Lung (tissue), 12 donors: ENCODE data around the gene DST. TPM values are rescaled to one million over a fixed set of nuclear protein-coding genes. Genes with fewer than 3 reads are reported as not detected.
A peak's percentile ranks its signal among the peaks of the same experiment; 100 is the strongest.

Experiments
- ATAC-seq: fragments of 200-7000 bp; cut with Tn5 transposase; one replicate; pipeline ENCODE4 v1.9.1; 2020; ENCODE audit warnings: moderate number of reproducible peaks; ENCODE audit not compliant: insufficient read depth, low FRiP score
- DNase-seq, 3 donors: peaks; one replicate each; pipeline ENCODE4 v3.0.0-alpha.2; 2013 to 2017
- H3K27ac ChIP-seq, 2 donors: one replicate each; pipeline ENCODE4 v1.5.1; 2013; ENCODE audit warnings: mild to moderate bottlenecking in 2 of 2, moderate library complexity in 2 of 2, control low read depth in 1 of 2, inconsistent platforms in 1 of 2, low read depth in 1 of 2, low read length in 1 of 2
- H3K27me3 ChIP-seq, 3 donors: one replicate each; pipeline ENCODE4 v1.5.1; 2013; ENCODE audit warnings: low read length in 2 of 3; ENCODE audit not compliant: control insufficient read depth in 3 of 3, insufficient read depth in 3 of 3
- H3K36me3 ChIP-seq, 4 donors: one replicate each; pipeline ENCODE4 v1.5.1; 2013; ENCODE audit warnings: low read length in 4 of 4, mild to moderate bottlenecking in 1 of 4, moderate library complexity in 1 of 4; ENCODE audit not compliant: control insufficient read depth in 4 of 4, insufficient read depth in 4 of 4
- H3K4me1 ChIP-seq, 5 donors: one replicate each; pipeline ENCODE4 v1.5.1; 2013; ENCODE audit warnings: low read length in 5 of 5, mild to moderate bottlenecking in 2 of 5, moderate library complexity in 1 of 5; ENCODE audit not compliant: control insufficient read depth in 5 of 5, insufficient read depth in 5 of 5
- H3K4me3 ChIP-seq: one replicate; pipeline ENCODE4 v1.5.1; 2013; ENCODE audit warnings: mild to moderate bottlenecking, control low read depth, moderate library complexity
- H3K9ac ChIP-seq, 2 donors: one replicate each; pipeline ENCODE4 v1.5.1; 2013; ENCODE audit warnings: low read length in 2 of 2, control low read depth in 1 of 2; ENCODE audit not compliant: insufficient read depth in 1 of 2
- H3K9me3 ChIP-seq, 4 donors: one replicate each; pipeline ENCODE4 v1.5.1; 2013; ENCODE audit warnings: low read length in 3 of 4, mild to moderate bottlenecking in 1 of 4, moderate library complexity in 1 of 4; ENCODE audit not compliant: control insufficient read depth in 4 of 4, insufficient read depth in 3 of 4
- WGBS, 2 donors: extraction: QIAGEN DNeasy Blood & Tissue Kit; methylation state at CpG; one replicate each; pipeline ENCODE4 v1.1.7; 2013; 5-methylcytosine and 5-hydroxymethylcytosine counted together
- polyA plus RNA-seq, 2 donors: library from polyadenylated mRNA; stranded (reverse); fragments of 200-250 nt; gene quantifications; one replicate each; pipeline ENCODE4 v1.2.1, GENCODE V29; 2013
- total RNA-seq, 2 donors: library from RNA; depleted of rRNA in 1 of 2; stranded (reverse); fragments of >200 nt in 1 of 2; gene quantifications; one replicate each; pipeline ENCODE4 v1.2.1, GENCODE V29; 2014 to 2021
- TF ChIP-seq, protein P1 (sequence below): IDR thresholded peaks from 2 replicates; pipeline ENCODE4 v1.5.1; 2012; ENCODE audit warnings: mild to moderate bottlenecking; ENCODE audit errors: control extremely low read depth, extremely low read depth
- donor health status: control.
- donor health status: control.
- donor health status: Bipolar disorder and iron deficiency.
- donor health status: healthy.
- donor health status: DM: yes; HTN: yes; CAD: no.

Gene DST
- total and polyA plus RNA-seq, 4 donors, result 40.7 to 835 (median 201) TPM

DNA sequence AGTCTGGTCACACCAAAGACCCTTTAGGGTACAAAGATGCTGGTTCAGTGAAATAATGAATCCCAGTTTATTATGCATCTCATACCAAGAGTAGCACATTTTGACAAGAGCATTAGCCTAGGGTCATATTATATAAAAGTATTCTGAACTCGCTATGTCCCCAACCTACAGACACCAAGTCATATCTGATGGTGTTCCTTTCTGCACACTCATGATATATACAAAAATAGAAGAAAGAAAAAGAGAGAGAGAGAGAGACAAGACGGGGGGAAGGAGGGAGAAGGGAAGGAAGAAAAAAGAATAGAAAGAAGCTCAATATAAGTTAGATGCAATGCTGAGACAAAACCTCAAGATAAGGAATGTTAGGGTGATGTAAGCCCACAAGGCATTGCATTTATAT lies 131.1 kb downstream of the DST start:
- no peak overlapping the region for H3K9ac ChIP-seq
- TF ChIP-seq, protein P1, sequence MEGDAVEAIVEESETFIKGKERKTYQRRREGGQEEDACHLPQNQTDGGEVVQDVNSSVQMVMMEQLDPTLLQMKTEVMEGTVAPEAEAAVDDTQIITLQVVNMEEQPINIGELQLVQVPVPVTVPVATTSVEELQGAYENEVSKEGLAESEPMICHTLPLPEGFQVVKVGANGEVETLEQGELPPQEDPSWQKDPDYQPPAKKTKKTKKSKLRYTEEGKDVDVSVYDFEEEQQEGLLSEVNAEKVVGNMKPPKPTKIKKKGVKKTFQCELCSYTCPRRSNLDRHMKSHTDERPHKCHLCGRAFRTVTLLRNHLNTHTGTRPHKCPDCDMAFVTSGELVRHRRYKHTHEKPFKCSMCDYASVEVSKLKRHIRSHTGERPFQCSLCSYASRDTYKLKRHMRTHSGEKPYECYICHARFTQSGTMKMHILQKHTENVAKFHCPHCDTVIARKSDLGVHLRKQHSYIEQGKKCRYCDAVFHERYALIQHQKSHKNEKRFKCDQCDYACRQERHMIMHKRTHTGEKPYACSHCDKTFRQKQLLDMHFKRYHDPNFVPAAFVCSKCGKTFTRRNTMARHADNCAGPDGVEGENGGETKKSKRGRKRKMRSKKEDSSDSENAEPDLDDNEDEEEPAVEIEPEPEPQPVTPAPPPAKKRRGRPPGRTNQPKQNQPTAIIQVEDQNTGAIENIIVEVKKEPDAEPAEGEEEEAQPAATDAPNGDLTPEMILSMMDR, result no peak
- no peak for DNase-seq
- H3K27me3 ChIP-seq, result no peaks in the 10 kb centered on the region
- no peaks in the 10 kb centered on the region for H3K9me3 ChIP-seq
- H3K36me3 ChIP-seq, result peaks cover 4 to 60% (median 30%) of the 10 kb centered on the region in 4 donors
- WGBS, 2 donors, result 73 to 80% methylated on average over 2 of the region's 2 CpGs
- ATAC-seq, result no peak
- H3K4me1 ChIP-seq, result peaks cover 0 to 29% (median 13%) of the 10 kb centered on the region in 5 donors
- H3K27ac ChIP-seq, result peak overlapping the region in 1 of 2 donors; percentile 68
- no peak overlapping the region for H3K4me3 ChIP-seq

DNA sequence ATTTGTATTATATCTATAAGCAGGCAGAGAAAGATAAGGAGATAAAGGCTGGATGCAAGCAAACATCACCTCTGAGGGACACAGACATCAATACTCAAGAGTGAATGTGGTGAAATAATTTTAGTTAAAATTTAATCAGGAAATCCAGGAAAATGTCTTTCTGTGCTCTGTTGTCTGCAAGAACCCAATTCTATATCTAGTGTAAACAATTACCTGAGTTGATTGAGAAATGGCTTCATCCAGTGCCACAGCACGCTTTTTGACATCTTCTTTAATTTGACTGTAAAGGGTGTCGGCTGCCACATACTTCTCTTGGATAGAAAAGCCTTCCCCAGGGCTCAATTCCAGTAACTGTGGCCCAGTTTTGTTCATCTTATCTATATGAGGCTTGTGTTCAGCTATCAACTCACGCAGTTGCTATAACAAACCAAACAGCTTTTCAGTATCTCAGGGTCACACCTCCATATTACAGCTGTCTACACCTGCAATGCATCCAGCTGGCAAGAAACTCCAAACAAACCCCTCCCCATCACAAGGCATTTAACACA lies 131.6 kb downstream of the DST start:
- TF ChIP-seq, protein P1, result no peak
- H3K4me1 ChIP-seq, result peaks cover 0 to 29% (median 16%) of the 10 kb centered on the region in 5 donors
- DNase-seq (peak; percentile 64 to 85 (median 84)), ATAC-seq (no peak)
- no peaks in the 10 kb centered on the region for H3K9me3 ChIP-seq
- peaks cover 6 to 61% (median 29%) of the 10 kb centered on the region in 4 donors for H3K36me3 ChIP-seq
- no peak overlapping the region for H3K9ac ChIP-seq
- H3K4me3 ChIP-seq, result no peak overlapping the region
- H3K27ac ChIP-seq, result peak overlapping the region in 1 of 2 donors; percentile 68
- no peaks in the 10 kb centered on the region for H3K27me3 ChIP-seq
- WGBS, 2 donors, result 60 to 78% methylated on average over 3 of the region's 3 CpGs

DNA sequence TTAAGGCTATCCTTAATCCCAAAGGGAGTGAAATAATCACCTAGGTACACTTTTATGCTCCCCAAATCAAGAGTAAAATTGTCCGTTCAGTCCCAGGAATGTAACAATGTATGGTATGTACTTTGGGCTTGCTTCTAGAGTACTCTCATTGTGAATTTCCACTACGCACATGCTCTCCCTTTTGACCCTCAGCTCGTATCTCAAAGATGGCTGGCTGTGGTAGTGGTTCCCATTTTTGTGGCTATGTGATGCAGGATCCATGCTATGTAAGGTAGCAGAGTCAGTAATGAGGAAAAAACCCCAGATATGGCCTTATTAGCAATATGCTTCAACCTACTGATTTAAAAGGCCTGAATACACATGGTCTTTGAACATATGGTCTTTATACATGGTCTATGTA lies 133.7 kb downstream of the DST start:
- TF ChIP-seq, protein P1, result no peak
- no peaks in the 10 kb centered on the region for H3K27me3 ChIP-seq
- no peak overlapping the region for H3K9ac ChIP-seq
- 88 to 94% methylated on average over 3 of the region's 3 CpGs for WGBS, 2 donors
- H3K36me3 ChIP-seq, result peaks cover 8 to 49% (median 24%) of the 10 kb centered on the region in 4 donors
- no peak overlapping the region for H3K27ac ChIP-seq
- DNase-seq (no peak), ATAC-seq (no peak)
- H3K9me3 ChIP-seq, result no peaks in the 10 kb centered on the region
- no peak overlapping the region for H3K4me3 ChIP-seq
- peaks cover 0 to 26% (median 14%) of the 10 kb centered on the region in 5 donors for H3K4me1 ChIP-seq

DNA sequence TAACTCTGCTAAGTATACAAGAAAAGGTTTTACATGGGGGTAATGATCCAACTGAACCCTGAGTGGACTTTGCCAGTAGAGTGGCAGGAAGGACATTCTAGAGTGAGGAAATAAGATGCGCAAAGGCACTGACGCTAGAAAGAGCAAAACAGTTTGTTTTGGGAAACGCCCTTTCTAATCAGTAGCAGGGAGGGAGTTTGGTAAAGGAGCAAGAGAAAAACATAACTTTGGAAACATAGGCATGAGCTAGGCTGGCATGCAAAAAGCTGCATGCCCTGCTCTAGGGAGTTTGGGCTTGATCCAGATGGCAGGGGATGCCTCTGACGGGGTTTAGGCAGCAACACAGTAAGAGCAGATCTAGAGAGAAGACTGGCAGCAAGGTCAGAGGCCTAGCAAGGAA lies 135.2 kb downstream of the DST start:
- DNase-seq (no peak), ATAC-seq (no peak)
- Histone ChIP-seq H3K36me3 (peaks cover 7 to 47% (median 20%) of the 10 kb centered on the region in 4 donors), H3K27ac (peak overlapping the region; percentile 60 to 78), H3K4me1 (peaks cover 0 to 24% (median 14%) of the 10 kb centered on the region in 5 donors), H3K4me3 (no peak overlapping the region), H3K9ac (no peak overlapping the region), H3K9me3 (no peaks in the 10 kb centered on the region), H3K27me3 (no peaks in the 10 kb centered on the region)
- TF ChIP-seq, protein P1, result no peak
- 74 to 88% methylated on average over 4 of the region's 4 CpGs for WGBS, 2 donors
